HCT116 (cell line): Measurements from ENCODE around the gene CPA4. TPM values are rescaled to one million over a fixed set of nuclear protein-coding genes. Genes with fewer than 3 reads are reported as not detected.

Source experiments
- ATAC-seq: fragments of 200-7000 bp; cut with Tn5 transposase; 2 replicates; pipeline ENCODE4 v1.9.1; 2020; ENCODE audit warnings: mild to moderate bottlenecking, moderate library complexity
- BruUV-seq: library from RNA; stranded (reverse); fragments of 400-500 nt; replicated peaks from 2 replicates; lab custom pipeline; 2021; lab: Mats Ljungman, UMichigan
- CTCF ChIA-PET: fragments of 300-600 bp; sonication (Branson Sonifier 250); formaldehyde crosslinking; loops from one replicate; lab custom pipeline; 2021; ENCODE audit warnings: antibody characterized with exemption; lab: Charles Lee
- POLR2A ChIA-PET: fragments of 300-600, 350-600 bp; sonication (Branson Sonifier 250); formaldehyde crosslinking; loops from one replicate; lab custom pipeline; 2021; ENCODE audit warnings: antibody characterized with exemption; lab: Charles Lee
- RAD21 ChIA-PET, 2 experiments: fragments of 300-600 bp; sonication (Branson Sonifier 250); formaldehyde crosslinking; loops; one replicate each; lab custom pipeline; 2023; ENCODE audit warnings: low total read pairs in 2 of 2; ENCODE audit not compliant: uncharacterized antibody in 2 of 2, unreplicated experiment in 2 of 2, low non-redundant PET in 1 of 2; lab: Charles Lee
- DNase-seq: peaks from one replicate; pipeline ENCODE4 v3.0.0-alpha.2; 2010; ENCODE audit warnings: low read depth, low spot score
- H2AFZ ChIP-seq: fragments of 200-600 bp; shearing (Covaris generic), sonication (generic); 2 replicates; pipeline ENCODE4 v1.6.1; 2017; ENCODE audit warnings: low read depth, mixed run types, mixed read lengths, antibody characterized with exemption, low read length; ENCODE audit not compliant: poor library complexity, severe bottlenecking
- H3K27ac ChIP-seq: 2 replicates; pipeline ENCODE4 v1.5.1; 2012; ENCODE audit warnings: low read depth, low read length
- H3K27me3 ChIP-seq: fragments of 200-600 bp; sonication (generic); 2 replicates; pipeline ENCODE4 v1.6.1; 2016; ENCODE audit warnings: mixed run types, low read length, mixed read lengths; ENCODE audit not compliant: insufficient read depth
- H3K36me3 ChIP-seq, 2 experiments: fragments of 200-500 bp in 1 of 2; fragments of 200-600 bp in 1 of 2; sonication (Bioruptor generic) in 1 of 2; sonication (generic) in 1 of 2; 2 replicates each; pipeline versions ENCODE4 v1.5.1 to v1.6.1; 2014 to 2016; ENCODE audit warnings: low read length in 2 of 2, inconsistent platforms in 1 of 2, mixed read lengths in 1 of 2, mixed run types in 1 of 2; ENCODE audit not compliant: insufficient read depth in 2 of 2, control insufficient read depth in 1 of 2
- H3K4me1 ChIP-seq, 2 experiments: fragments of 200-600 bp in 1 of 2; sonication (generic) in 1 of 2; 2 replicates each; pipeline versions ENCODE4 v1.5.1 to v1.6.1; 2012 to 2017; ENCODE audit warnings: low read length in 2 of 2, inconsistent platforms in 1 of 2, mild to moderate bottlenecking in 1 of 2, mixed read lengths in 1 of 2, mixed run types in 1 of 2, moderate library complexity in 1 of 2; ENCODE audit not compliant: insufficient read depth in 2 of 2, control insufficient read depth in 1 of 2
- H3K4me2 ChIP-seq: fragments of 200-600 bp; sonication (generic); 2 replicates; pipeline ENCODE4 v1.6.1; 2017; ENCODE audit warnings: mixed run types, low read length, mixed read lengths
- H3K4me3 ChIP-seq, 2 experiments: fragments of 200-600 bp in 1 of 2; sonication (generic) in 1 of 2; replicated peaks in 1 of 2; 2 replicates each; pipeline ENCODE4 v1.5.1; 2011 to 2016; ENCODE audit warnings: low read length in 2 of 2, control low read depth in 1 of 2, low read depth in 1 of 2, mild to moderate bottlenecking in 1 of 2, mixed read lengths in 1 of 2, mixed run types in 1 of 2
- H3K79me2 ChIP-seq: fragments of 200-600 bp; sonication (generic); 2 replicates; pipeline ENCODE4 v1.6.1; 2017; ENCODE audit warnings: mild to moderate bottlenecking, mixed run types, low read length, moderate library complexity, mixed read lengths; ENCODE audit not compliant: insufficient read depth
- H3K9ac ChIP-seq: fragments of 200-600 bp; sonication (generic); 2 replicates; pipeline ENCODE4 v1.6.1; 2016; ENCODE audit warnings: low read length, mixed read lengths
- H3K9me2 ChIP-seq: fragments of 200-600 bp; sonication (generic), shearing (Covaris generic); 2 replicates; pipeline ENCODE4 v1.6.1; 2017; ENCODE audit warnings: mixed run types, mild to moderate bottlenecking, moderate library complexity; ENCODE audit not compliant: insufficient read depth
- H3K9me3 ChIP-seq, 2 experiments: fragments of 200-500 bp in 1 of 2; fragments of 200-600 bp in 1 of 2; sonication (Bioruptor generic) in 1 of 2; sonication (generic) in 1 of 2; 2 replicates each; pipeline ENCODE4 v1.6.1; 2014 to 2017; ENCODE audit warnings: low read length in 2 of 2, mixed read lengths in 2 of 2, inconsistent platforms in 1 of 2, low read depth in 1 of 2, mild to moderate bottlenecking in 1 of 2, mixed run types in 1 of 2, moderate library complexity in 1 of 2; ENCODE audit not compliant: control insufficient read depth in 1 of 2, insufficient read depth in 1 of 2
- H4K20me1 ChIP-seq: fragments of 200-600 bp; sonication (generic), shearing (Covaris generic); 2 replicates; pipeline ENCODE4 v1.6.1; 2017; ENCODE audit warnings: mixed run types, mild to moderate bottlenecking, moderate library complexity; ENCODE audit not compliant: insufficient read depth
- CBX3 ChIP-seq: IDR thresholded peaks from 2 replicates; pipeline ENCODE4 v1.6.1; 2012; ENCODE audit warnings: low read depth
- CEBPB ChIP-seq: IDR thresholded peaks from 2 replicates; pipeline ENCODE4 v1.6.1; 2012; ENCODE audit warnings: low read depth
- ELF1 ChIP-seq: IDR thresholded peaks from 2 replicates; pipeline ENCODE4 v1.6.1; 2012; ENCODE audit warnings: low read depth, borderline replicate concordance
- EZH2 ChIP-seq: fragments of 200-600 bp; sonication (generic); IDR thresholded peaks from 2 replicates; pipeline ENCODE4 v1.6.1; 2017; ENCODE audit warnings: antibody characterized with exemption, mixed run types
- EZH2phosphoT487 ChIP-seq: fragments of 200-600 bp; IDR thresholded peaks from 2 replicates; pipeline ENCODE4 v1.6.1; 2018; ENCODE audit warnings: antibody characterized with exemption, borderline replicate concordance
- POLR2A ChIP-seq: IDR thresholded peaks from 2 replicates; pipeline ENCODE4 v1.7.0; 2011; ENCODE audit warnings: borderline replicate concordance; ENCODE audit not compliant: insufficient read depth, insufficient read length; ENCODE audit errors: extremely low read depth
- POLR2AphosphoS5 ChIP-seq: IDR thresholded peaks from 2 replicates; pipeline ENCODE4 v1.6.1; 2011; ENCODE audit warnings: mild to moderate bottlenecking, low read depth, low read length, moderate library complexity
- RAD21 ChIP-seq: IDR thresholded peaks from 2 replicates; pipeline ENCODE4 v1.6.1; 2012; ENCODE audit warnings: low read depth, mild to moderate bottlenecking
- SIN3A ChIP-seq: IDR thresholded peaks from 2 replicates; pipeline ENCODE4 v1.6.1; 2012; ENCODE audit warnings: low read depth
- SP1 ChIP-seq: IDR thresholded peaks from 2 replicates; pipeline ENCODE4 v1.6.1; 2012; ENCODE audit warnings: low read depth
- SRF ChIP-seq: IDR thresholded peaks from 2 replicates; pipeline ENCODE4 v1.6.1; 2012; ENCODE audit warnings: low read depth
- YY1 ChIP-seq: IDR thresholded peaks from 2 replicates; pipeline ENCODE4 v1.6.1; 2011; ENCODE audit warnings: low read length, low read depth, moderate library complexity, mild to moderate bottlenecking; ENCODE audit not compliant: insufficient replicate concordance; ENCODE audit errors: extremely low read depth
- ZNF274 ChIP-seq: fragments of 200-500 bp; sonication (Bioruptor generic); IDR thresholded peaks from 2 replicates; pipeline ENCODE4 v1.6.1; 2014; ENCODE audit warnings: mild to moderate bottlenecking, low read depth, low read length, inconsistent platforms
- intact Hi-C: fragments of 100-400 bp; cut with micrococcal nuclease; formaldehyde crosslinking; loops from 2 replicates; pipeline ENCODE4 v1.10.0; 2022
- total RNA-seq: library from RNA; stranded (reverse); gene quantifications from one replicate; pipeline ENCODE4 v1.2.1, GENCODE V29; 2021; ENCODE audit not compliant: unreplicated experiment
- TF ChIP-seq, protein P1 (sequence below): IDR thresholded peaks from 2 replicates; pipeline ENCODE4 v1.6.1; 2011; ENCODE audit warnings: mild to moderate bottlenecking, low read length, moderate library complexity; ENCODE audit not compliant: insufficient replicate concordance; ENCODE audit errors: extremely low read depth
- TF ChIP-seq, protein P2 (sequence below), 3 experiments: fragments of 200-600 bp in 1 of 3; sonication (generic) in 1 of 3; IDR thresholded peaks in 2 of 3; conservative IDR thresholded peaks in 1 of 3; 2 replicates each; pipeline ENCODE4 v1.5.1; 2012 to 2017; ENCODE audit warnings: low read depth in 2 of 3, low read length in 2 of 3, antibody characterized with exemption in 1 of 3, borderline replicate concordance in 1 of 3, control low read depth in 1 of 3, mild to moderate bottlenecking in 1 of 3, mixed read lengths in 1 of 3, mixed run types in 1 of 3, moderate library complexity in 1 of 3; ENCODE audit not compliant: insufficient read depth in 1 of 3
- TF ChIP-seq, protein P3 (sequence below): IDR thresholded peaks from 2 replicates; pipeline ENCODE4 v1.6.1; 2012
- TF ChIP-seq, protein P4 (sequence below): IDR thresholded peaks from 2 replicates; pipeline ENCODE4 v1.6.1; 2012

Gene CPA4
- total RNA-seq, 1 experiment from 2014 or later, result 38.7 TPM

DNA sequence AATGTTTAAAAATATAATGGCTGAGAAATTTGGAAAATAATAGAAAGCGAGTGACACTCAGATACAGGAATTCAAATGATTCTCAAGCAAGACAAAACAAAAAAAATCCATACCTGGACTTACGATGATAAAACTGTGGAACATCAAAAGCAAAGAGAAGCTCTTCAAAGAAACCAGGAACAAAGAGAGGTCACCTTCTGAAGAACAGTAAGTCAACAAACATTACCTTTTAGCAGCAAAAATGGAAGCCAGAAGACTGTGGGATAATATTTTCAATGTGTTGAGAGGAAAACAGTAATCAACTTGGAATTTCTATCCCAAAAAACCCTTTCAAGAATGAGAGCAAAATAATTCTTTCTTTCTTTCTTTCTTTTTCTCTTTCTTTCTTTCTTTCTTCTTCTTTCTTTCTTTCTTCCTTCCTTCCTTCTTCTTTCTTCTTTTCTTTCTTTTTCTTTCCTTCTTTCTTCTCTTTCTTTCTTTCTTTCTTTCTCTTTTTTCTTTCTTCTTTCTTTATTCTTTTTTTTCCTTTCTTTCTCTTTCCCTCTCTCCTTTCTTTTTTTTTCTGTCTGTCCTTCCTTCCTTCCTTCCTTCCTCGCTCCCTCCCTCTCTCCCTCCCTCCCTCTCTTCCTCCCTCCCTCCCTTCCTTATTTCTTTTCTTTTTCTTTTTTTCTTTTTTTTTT lies 49.9 kb downstream of the CPA4 start:
- no peak overlapping the region for H2AFZ ChIP-seq
- no peaks in the 10 kb centered on the region for H3K27me3 ChIP-seq
- BruUV-seq, result no TSS peak
- no peaks in the 10 kb centered on the region for H3K4me1 ChIP-seq
- ChIA-PET POLR2A (no interaction called here), CTCF (no interaction called here)
- no peak overlapping the region for H3K9ac ChIP-seq
- H3K36me3 ChIP-seq, result no peaks in the 10 kb centered on the region
- TF ChIP-seq, protein P1, sequence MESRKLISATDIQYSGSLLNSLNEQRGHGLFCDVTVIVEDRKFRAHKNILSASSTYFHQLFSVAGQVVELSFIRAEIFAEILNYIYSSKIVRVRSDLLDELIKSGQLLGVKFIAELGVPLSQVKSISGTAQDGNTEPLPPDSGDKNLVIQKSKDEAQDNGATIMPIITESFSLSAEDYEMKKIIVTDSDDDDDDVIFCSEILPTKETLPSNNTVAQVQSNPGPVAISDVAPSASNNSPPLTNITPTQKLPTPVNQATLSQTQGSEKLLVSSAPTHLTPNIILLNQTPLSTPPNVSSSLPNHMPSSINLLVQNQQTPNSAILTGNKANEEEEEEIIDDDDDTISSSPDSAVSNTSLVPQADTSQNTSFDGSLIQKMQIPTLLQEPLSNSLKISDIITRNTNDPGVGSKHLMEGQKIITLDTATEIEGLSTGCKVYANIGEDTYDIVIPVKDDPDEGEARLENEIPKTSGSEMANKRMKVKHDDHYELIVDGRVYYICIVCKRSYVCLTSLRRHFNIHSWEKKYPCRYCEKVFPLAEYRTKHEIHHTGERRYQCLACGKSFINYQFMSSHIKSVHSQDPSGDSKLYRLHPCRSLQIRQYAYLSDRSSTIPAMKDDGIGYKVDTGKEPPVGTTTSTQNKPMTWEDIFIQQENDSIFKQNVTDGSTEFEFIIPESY, result no peak
- TF ChIP-seq, all 23 proteins: peak for 0
- Histone ChIP-seq H4K20me1 (no peaks in the 10 kb centered on the region), H3K4me2 (no peak overlapping the region), H3K4me3 (no peak overlapping the region), H3K9me3 (no peaks in the 10 kb centered on the region), H3K9me2 (no peaks in the 10 kb centered on the region), H3K27ac (no peak overlapping the region), H3K79me2 (no peaks in the 10 kb centered on the region)
- DNase-seq, result no peak
- ATAC-seq, result no peak
- RAD21 ChIA-PET, result no interaction called here
- intact Hi-C loops, result no loop called here

DNA sequence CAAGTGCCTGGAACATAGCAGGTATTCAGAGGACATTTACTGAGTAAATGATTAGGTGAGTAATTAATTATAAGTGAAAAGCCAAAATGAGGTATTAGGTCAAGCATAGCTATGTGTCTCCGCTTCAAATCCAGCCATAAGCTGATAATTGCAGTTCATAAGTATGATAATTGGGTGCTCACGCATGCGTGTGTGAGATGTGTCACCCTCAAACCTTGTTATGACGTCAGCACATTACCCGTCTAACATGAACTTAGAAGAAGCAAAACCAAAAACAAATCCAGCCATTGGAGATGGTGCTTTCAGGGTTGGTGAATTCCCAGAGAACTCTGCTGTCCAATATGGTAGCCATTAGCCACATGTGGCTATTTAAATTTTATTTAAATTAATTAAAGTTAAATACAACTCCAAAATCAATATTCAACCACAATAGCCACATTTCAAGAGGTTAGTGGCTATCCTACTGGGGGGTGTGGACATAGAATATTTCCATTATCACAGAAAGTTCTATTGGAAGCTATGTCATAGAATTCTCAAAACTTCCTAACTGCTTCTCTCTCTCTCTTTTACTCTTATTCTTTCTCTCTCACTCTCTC lies 51.4 kb downstream of the CPA4 start, which contains the start of gene CPA5:
Gene CPA5 (plus strand): TSS at position 546 of the 596 bp plus-strand sequence. CDS start 1,670 bp downstream, outside the sequence.
- H3K79me2 ChIP-seq, result no peaks in the 10 kb centered on the region
- no peaks in the 10 kb centered on the region for H3K4me1 ChIP-seq
- no peaks in the 10 kb centered on the region for H3K9me3 ChIP-seq
- no peak for DNase-seq
- CTCF ChIA-PET, result no interaction called here
- no TSS peak for BruUV-seq
- no peak within 1 kb of the TSS for H3K4me3 ChIP-seq
- H2AFZ ChIP-seq, result no peak within 1 kb of the TSS
- no peaks in the 10 kb centered on the region for H3K9me2 ChIP-seq
- H3K27ac ChIP-seq, result no peak within 1 kb of the TSS
- H3K27me3 ChIP-seq, result no peaks in the 10 kb centered on the region
- RAD21 ChIA-PET, result no interaction called here
- no peak for ATAC-seq
- H3K9ac ChIP-seq, result no peak within 1 kb of the TSS
- intact Hi-C loops, result no loop called here
- no peaks in the 10 kb centered on the region for H4K20me1 ChIP-seq
- no peak within 1 kb of the TSS for H3K4me2 ChIP-seq
- POLR2A ChIA-PET, result no interaction called here
- no peaks in the 10 kb centered on the region for H3K36me3 ChIP-seq
- no peak for TF ChIP-seq EZH2phosphoT487
- TF ChIP-seq RAD21, result no peak
- no peak for TF ChIP-seq YY1
- no peak for TF ChIP-seq CEBPB
- no peak for TF ChIP-seq EZH2
- TF ChIP-seq CBX3, result no peak
- TF ChIP-seq, protein P2, sequence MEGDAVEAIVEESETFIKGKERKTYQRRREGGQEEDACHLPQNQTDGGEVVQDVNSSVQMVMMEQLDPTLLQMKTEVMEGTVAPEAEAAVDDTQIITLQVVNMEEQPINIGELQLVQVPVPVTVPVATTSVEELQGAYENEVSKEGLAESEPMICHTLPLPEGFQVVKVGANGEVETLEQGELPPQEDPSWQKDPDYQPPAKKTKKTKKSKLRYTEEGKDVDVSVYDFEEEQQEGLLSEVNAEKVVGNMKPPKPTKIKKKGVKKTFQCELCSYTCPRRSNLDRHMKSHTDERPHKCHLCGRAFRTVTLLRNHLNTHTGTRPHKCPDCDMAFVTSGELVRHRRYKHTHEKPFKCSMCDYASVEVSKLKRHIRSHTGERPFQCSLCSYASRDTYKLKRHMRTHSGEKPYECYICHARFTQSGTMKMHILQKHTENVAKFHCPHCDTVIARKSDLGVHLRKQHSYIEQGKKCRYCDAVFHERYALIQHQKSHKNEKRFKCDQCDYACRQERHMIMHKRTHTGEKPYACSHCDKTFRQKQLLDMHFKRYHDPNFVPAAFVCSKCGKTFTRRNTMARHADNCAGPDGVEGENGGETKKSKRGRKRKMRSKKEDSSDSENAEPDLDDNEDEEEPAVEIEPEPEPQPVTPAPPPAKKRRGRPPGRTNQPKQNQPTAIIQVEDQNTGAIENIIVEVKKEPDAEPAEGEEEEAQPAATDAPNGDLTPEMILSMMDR (IDR thresholded peaks at IDR 0.05 in 2 of 3, conservative IDR thresholded peaks at IDR 0.05 in 1 of 3; ENCODE audit: borderline replicate concordance in 1 of 3, insufficient read depth in 1 of 3, low read depth in 2 of 3, low read length in 2 of 3), result no peak
- TF ChIP-seq, protein P3, sequence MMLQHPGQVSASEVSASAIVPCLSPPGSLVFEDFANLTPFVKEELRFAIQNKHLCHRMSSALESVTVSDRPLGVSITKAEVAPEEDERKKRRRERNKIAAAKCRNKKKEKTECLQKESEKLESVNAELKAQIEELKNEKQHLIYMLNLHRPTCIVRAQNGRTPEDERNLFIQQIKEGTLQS, result no peak
- no peak for TF ChIP-seq POLR2A
- TF ChIP-seq ELF1, result no peak
- TF ChIP-seq POLR2AphosphoS5, result no peak
- no peak for TF ChIP-seq SIN3A
- TF ChIP-seq SP1, result no peak
- TF ChIP-seq, protein P4, sequence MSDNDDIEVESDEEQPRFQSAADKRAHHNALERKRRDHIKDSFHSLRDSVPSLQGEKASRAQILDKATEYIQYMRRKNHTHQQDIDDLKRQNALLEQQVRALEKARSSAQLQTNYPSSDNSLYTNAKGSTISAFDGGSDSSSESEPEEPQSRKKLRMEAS, result no peak
- no peak for TF ChIP-seq SRF
- TF ChIP-seq ZNF274, result no peak
